SU-DHL-6 (cell line): Measurements from ENCODE around the gene PFDN1.

Experiments
- H2AFZ ChIP-seq: fragments of 200-600 bp; sonication (generic); 2 replicates; pipeline ENCODE4 v1.6.1; 2014; ENCODE audit warnings: low read depth, mild to moderate bottlenecking, moderate library complexity, mixed read lengths, antibody characterized with exemption, low read length; ENCODE audit not compliant: severe bottlenecking
- H3F3A ChIP-seq: fragments of 200-600 bp; shearing (Covaris generic); 2 replicates; pipeline ENCODE4 v1.6.0; 2016; ENCODE audit warnings: antibody characterized with exemption, mild to moderate bottlenecking; ENCODE audit not compliant: insufficient read depth
- H3K27ac ChIP-seq: fragments of 200-600 bp; sonication (generic); 2 replicates; pipeline ENCODE4 v1.5.1; 2016; ENCODE audit warnings: low read depth, mild to moderate bottlenecking, low read length, moderate library complexity, mixed read lengths
- H3K27me3 ChIP-seq: fragments of 200-600 bp; sonication (generic), shearing (Covaris generic); 2 replicates; pipeline ENCODE4 v1.6.0; 2014; ENCODE audit warnings: mild to moderate bottlenecking, low read length
- H3K36me3 ChIP-seq: fragments of 200-600 bp; sonication (generic); 2 replicates; pipeline ENCODE4 v1.6.1; 2014; ENCODE audit warnings: mild to moderate bottlenecking, low read length, mixed read lengths
- H3K4me2 ChIP-seq: fragments of 300-600, 200-600 bp; shearing (Covaris generic), sonication (generic); 2 replicates; pipeline ENCODE4 v1.6.0; 2014; ENCODE audit warnings: low read length, low read depth, mild to moderate bottlenecking; ENCODE audit not compliant: poor library complexity, severe bottlenecking
- H3K4me3 ChIP-seq: fragments of 200-600 bp; sonication (generic); 2 replicates; pipeline ENCODE4 v1.5.1; 2014; ENCODE audit warnings: antibody characterized with exemption, low read length, mild to moderate bottlenecking, mixed read lengths; ENCODE audit not compliant: insufficient read depth, poor library complexity, severe bottlenecking
- H3K79me2 ChIP-seq: fragments of 200-600 bp; sonication (generic); 2 replicates; pipeline ENCODE4 v1.6.1; 2014; ENCODE audit warnings: mild to moderate bottlenecking, low read length, moderate library complexity; ENCODE audit not compliant: insufficient read depth
- H3K9ac ChIP-seq: fragments of 200-600 bp; sonication (generic); 2 replicates; pipeline ENCODE4 v1.7.0; 2014; ENCODE audit warnings: mild to moderate bottlenecking, low read length
- H3K9me2 ChIP-seq: fragments of 200-600 bp; sonication (generic); replicated peaks from 2 replicates; pipeline ENCODE4 v1.6.1; 2014; ENCODE audit warnings: low read length; ENCODE audit not compliant: insufficient read depth
- H3K9me3 ChIP-seq: fragments of 200-600 bp; sonication (generic); 2 replicates; pipeline ENCODE4 v1.6.1; 2014; ENCODE audit warnings: low read length, mixed read lengths; ENCODE audit not compliant: insufficient read depth
- H4K20me1 ChIP-seq: fragments of 200-600 bp; sonication (generic); 2 replicates; pipeline ENCODE4 v1.6.1; 2014; ENCODE audit warnings: low read depth, mild to moderate bottlenecking, antibody characterized with exemption, low read length, moderate library complexity, mixed read lengths
- EZH2phosphoT487 ChIP-seq: fragments of 200-600 bp; sonication (generic), shearing (Covaris generic); conservative IDR thresholded peaks from 2 replicates; pipeline ENCODE4 v1.6.1; 2018; ENCODE audit warnings: mild to moderate bottlenecking, antibody characterized with exemption, low read length, moderate library complexity, mixed read lengths
- TF ChIP-seq, protein P1 (sequence below): fragments of 200-600 bp; sonication (generic); IDR thresholded peaks from one replicate; pipeline ENCODE4 v1.5.1; 2017; ENCODE audit warnings: antibody characterized with exemption, mild to moderate bottlenecking, low read length, moderate library complexity; ENCODE audit not compliant: insufficient read depth, poor library complexity, severe bottlenecking

PFDN1 gene

DNA sequence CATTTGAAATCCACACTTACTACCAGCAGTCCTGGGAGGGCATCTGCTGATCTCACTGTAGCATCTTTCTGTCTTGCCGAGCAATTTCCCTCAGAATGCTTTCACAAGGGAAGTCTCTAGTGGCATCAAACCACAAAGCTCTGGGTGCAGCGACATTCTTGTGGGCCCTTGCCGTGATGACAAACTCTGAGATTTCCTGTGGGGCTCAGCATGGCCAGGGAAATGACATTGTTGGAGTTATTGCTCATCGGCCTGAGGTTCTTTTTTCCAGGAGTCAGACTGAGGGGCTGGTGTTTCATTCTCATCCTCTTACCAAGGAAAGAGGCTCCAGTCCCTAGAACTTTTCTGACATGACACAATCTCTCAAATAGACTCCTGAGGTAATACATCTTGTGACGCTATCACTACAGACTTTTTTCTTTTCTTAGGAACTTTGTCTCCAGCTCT, 51.4 kb downstream of the PFDN1 start:
- H3K36me3 ChIP-seq = no peaks in the 10 kb centered on the region
- H3K4me2 ChIP-seq = no peak overlapping the region
- H4K20me1 ChIP-seq = no peaks in the 10 kb centered on the region

DNA sequence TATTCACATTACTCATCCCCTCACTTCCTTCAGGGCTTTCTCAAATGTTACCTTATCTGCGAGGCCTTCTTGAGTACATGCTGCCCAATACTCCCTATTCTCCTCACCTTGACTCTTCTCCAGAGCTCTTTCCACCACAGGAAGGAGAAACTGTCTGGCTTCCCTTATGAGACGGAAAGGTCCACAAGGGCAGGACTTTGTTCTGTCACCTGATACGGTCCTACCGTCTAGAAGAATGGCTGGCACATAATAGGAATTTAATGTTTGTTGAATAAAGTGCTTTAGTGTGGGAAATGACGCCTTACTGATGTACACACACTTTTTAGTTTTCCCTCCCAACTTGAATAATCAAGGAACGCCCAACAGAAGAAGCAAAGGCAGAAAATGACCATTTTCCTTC, 52.5 kb downstream of the PFDN1 start:
- H3K9me2 ChIP-seq = no peaks in the 10 kb centered on the region
- H3K79me2 ChIP-seq = no peaks in the 10 kb centered on the region
- H3K27ac ChIP-seq = no peak overlapping the region
- H3K27me3 ChIP-seq = no peaks in the 10 kb centered on the region
- H4K20me1 ChIP-seq = no peaks in the 10 kb centered on the region
- H2AFZ ChIP-seq = no peak overlapping the region
- H3K4me2 ChIP-seq = no peak overlapping the region
- no peaks in the 10 kb centered on the region for H3F3A ChIP-seq
- H3K4me3 ChIP-seq = no peak overlapping the region
- H3K36me3 ChIP-seq = no peaks in the 10 kb centered on the region
- H3K9me3 ChIP-seq = no peaks in the 10 kb centered on the region
- H3K9ac ChIP-seq = no peak overlapping the region
- TF ChIP-seq, protein P1, sequence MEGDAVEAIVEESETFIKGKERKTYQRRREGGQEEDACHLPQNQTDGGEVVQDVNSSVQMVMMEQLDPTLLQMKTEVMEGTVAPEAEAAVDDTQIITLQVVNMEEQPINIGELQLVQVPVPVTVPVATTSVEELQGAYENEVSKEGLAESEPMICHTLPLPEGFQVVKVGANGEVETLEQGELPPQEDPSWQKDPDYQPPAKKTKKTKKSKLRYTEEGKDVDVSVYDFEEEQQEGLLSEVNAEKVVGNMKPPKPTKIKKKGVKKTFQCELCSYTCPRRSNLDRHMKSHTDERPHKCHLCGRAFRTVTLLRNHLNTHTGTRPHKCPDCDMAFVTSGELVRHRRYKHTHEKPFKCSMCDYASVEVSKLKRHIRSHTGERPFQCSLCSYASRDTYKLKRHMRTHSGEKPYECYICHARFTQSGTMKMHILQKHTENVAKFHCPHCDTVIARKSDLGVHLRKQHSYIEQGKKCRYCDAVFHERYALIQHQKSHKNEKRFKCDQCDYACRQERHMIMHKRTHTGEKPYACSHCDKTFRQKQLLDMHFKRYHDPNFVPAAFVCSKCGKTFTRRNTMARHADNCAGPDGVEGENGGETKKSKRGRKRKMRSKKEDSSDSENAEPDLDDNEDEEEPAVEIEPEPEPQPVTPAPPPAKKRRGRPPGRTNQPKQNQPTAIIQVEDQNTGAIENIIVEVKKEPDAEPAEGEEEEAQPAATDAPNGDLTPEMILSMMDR = no peak
- no peak for TF ChIP-seq EZH2phosphoT487

More for the DNA sequence above, 51.4 kb downstream of the PFDN1 start:
- Histone ChIP-seq H3K27me3 (no peaks in the 10 kb centered on the region), H3F3A (no peaks in the 10 kb centered on the region), H3K9me3 (no peaks in the 10 kb centered on the region), H3K4me3 (no peak overlapping the region), H3K27ac (no peak overlapping the region), H3K9ac (no peak overlapping the region), H2AFZ (no peak overlapping the region), H3K9me2 (no peaks in the 10 kb centered on the region), H3K79me2 (no peaks in the 10 kb centered on the region)
- TF ChIP-seq EZH2phosphoT487 = no peak
- TF ChIP-seq, protein P1 = no peak

DNA sequence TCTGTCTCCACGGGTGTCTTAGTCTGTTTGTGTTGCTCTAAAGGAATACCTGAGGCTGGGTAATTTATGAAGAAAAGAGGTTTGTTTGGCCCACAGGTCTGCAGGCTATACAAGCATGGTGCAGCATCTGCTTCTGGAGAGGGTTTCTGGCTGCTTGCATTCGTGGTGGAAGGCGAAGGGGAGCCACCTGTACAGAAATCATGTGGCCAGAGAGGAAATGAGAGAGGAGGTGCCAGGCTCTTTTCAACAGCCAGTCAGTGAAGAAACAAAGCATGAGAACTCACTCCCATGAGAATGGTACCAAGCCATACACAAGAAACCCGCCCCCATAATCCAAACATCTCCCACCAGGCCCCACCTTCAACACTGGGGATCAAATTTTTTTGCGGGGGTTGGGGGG, 53.4 kb downstream of the PFDN1 start:
- H3K79me2 ChIP-seq = no peaks in the 10 kb centered on the region
- H3K4me2 ChIP-seq = no peak overlapping the region

More for the DNA sequence above, 53.4 kb downstream of the PFDN1 start:
- Histone ChIP-seq H3K9me3 (no peaks in the 10 kb centered on the region), H3K9ac (no peak overlapping the region), H3K27ac (no peak overlapping the region), H3F3A (no peaks in the 10 kb centered on the region), H3K9me2 (no peaks in the 10 kb centered on the region), H3K4me3 (no peak overlapping the region), H2AFZ (no peak overlapping the region), H4K20me1 (no peaks in the 10 kb centered on the region), H3K27me3 (no peaks in the 10 kb centered on the region), H3K36me3 (no peaks in the 10 kb centered on the region)
- TF ChIP-seq EZH2phosphoT487 = no peak
- TF ChIP-seq, protein P1 = no peak
